ENCODE measurements around the gene MYLK. TPM values are rescaled to one million over a fixed set of nuclear protein-coding genes. Genes with fewer than 3 reads are reported as not detected.

The MYLK gene
- total RNA-seq, 1 experiment from 2014 or later = 75.9 TPM

Other genes starting within 250 kb of the MYLK start
- 50.4 and 60.9 TPM in 2 replicates for gene CCDC14, start 76.9 kb upstream of the MYLK start, total RNA-seq (2014; rRNA removed)
- gene ROPN1, start 107.8 kb upstream of the MYLK start, total RNA-seq (2014; rRNA removed) = not detected in 2 replicates
- 1.0 and 2.4 TPM in 2 replicates for gene KALRN, start 149.0 kb upstream of the MYLK start, total RNA-seq (2014; rRNA removed)